Measurements from ENCODE around the gene ARVCF.
A peak's percentile ranks its signal among the peaks of the same experiment; 100 is the strongest.

DNA sequence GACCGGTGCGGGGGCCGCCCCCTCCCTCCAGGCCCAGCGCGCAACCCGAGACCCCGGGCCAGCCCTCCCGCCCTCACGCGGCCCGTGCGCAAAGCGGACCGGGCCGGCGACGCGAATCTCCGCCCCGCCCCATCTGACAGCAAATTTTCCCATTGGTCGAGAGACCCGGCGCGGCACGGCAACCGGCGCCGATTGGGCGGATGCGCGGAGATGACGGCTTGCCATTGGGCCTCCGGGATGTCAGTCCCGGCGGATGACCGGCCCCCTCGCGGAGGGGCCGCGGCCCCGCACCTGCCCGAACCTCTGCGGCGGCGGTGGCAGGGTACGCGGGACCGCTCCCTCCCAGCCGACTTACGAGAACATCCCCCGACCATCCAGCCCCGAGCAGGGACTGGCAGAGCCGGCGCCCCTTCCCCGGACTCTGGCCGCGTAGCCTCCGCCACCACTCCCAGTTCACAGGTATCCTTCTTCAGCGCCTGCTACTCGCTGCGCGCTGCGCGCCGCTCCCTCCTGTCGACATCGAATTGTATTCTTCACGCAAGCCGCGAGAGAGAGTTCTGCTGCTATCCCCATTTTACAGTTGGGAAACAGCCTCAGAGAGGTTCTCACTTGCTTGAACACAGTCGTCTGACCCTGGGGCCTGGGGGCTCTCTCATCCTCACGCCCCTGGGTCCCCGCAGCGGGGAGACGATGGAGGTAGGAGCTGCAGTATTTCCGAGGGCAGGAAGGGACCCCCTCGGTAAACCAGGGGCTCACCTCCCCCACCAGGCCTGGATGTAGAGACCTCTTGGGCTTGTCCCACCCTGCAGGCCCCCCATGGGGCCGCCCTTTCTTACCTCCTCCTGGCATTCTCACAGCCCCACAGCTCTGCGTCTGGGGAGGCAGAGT, at the start of gene ARVCF:
- TF ChIP-seq, protein P1, sequence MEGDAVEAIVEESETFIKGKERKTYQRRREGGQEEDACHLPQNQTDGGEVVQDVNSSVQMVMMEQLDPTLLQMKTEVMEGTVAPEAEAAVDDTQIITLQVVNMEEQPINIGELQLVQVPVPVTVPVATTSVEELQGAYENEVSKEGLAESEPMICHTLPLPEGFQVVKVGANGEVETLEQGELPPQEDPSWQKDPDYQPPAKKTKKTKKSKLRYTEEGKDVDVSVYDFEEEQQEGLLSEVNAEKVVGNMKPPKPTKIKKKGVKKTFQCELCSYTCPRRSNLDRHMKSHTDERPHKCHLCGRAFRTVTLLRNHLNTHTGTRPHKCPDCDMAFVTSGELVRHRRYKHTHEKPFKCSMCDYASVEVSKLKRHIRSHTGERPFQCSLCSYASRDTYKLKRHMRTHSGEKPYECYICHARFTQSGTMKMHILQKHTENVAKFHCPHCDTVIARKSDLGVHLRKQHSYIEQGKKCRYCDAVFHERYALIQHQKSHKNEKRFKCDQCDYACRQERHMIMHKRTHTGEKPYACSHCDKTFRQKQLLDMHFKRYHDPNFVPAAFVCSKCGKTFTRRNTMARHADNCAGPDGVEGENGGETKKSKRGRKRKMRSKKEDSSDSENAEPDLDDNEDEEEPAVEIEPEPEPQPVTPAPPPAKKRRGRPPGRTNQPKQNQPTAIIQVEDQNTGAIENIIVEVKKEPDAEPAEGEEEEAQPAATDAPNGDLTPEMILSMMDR (IDR thresholded peaks at IDR 0.05): peak in 2 of 3 donors; percentile 34 to 37
- no peak for TF ChIP-seq POLR2A (IDR thresholded peaks at IDR 0.05)
